Lower leg skin (tissue), 3 donors: ENCODE measurements around the gene TPBG.

Experiments used
- POLR2A ChIP-seq, 2 donors: fragments of 450-650 bp; IDR thresholded peaks; one replicate each; pipeline ENCODE4 v1.6.1; 2016 to 2017; ENCODE audit warnings: antibody characterized with exemption in 2 of 2, mild to moderate bottlenecking in 1 of 2, moderate library complexity in 1 of 2
- TF ChIP-seq, protein P1 (sequence below), 3 donors: fragments of 450-650 bp; IDR thresholded peaks; one replicate each; pipeline ENCODE4 v1.5.1; 2016; ENCODE audit warnings: antibody characterized with exemption in 3 of 3, mild to moderate bottlenecking in 3 of 3, moderate library complexity in 2 of 3

- TF ChIP-seq, protein P1, sequence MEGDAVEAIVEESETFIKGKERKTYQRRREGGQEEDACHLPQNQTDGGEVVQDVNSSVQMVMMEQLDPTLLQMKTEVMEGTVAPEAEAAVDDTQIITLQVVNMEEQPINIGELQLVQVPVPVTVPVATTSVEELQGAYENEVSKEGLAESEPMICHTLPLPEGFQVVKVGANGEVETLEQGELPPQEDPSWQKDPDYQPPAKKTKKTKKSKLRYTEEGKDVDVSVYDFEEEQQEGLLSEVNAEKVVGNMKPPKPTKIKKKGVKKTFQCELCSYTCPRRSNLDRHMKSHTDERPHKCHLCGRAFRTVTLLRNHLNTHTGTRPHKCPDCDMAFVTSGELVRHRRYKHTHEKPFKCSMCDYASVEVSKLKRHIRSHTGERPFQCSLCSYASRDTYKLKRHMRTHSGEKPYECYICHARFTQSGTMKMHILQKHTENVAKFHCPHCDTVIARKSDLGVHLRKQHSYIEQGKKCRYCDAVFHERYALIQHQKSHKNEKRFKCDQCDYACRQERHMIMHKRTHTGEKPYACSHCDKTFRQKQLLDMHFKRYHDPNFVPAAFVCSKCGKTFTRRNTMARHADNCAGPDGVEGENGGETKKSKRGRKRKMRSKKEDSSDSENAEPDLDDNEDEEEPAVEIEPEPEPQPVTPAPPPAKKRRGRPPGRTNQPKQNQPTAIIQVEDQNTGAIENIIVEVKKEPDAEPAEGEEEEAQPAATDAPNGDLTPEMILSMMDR (IDR thresholded peaks at IDR 0.05), result no peak
- no peak for TF ChIP-seq POLR2A (IDR thresholded peaks at IDR 0.05)
Measured at GRCh38 chr6:82385961-82386360, 22.3 kb downstream of the TPBG start.
